SK-N-SH (cell line): ENCODE measurements around the gene FA2H. TPM values are rescaled to one million over a fixed set of nuclear protein-coding genes. Genes with fewer than 3 reads are reported as not detected.

ENCODE experiments used
- CTCF ChIA-PET: fragments of 300-600, 350-600 bp; formaldehyde crosslinking; extraction: SDS; loops from one replicate; lab custom pipeline; 2021; lab: Yijun Ruan, JAX
- POLR2A ChIA-PET: fragments of 350-600 bp; sonication (Branson Sonifier 250); formaldehyde crosslinking; extraction: SDS; loops from one replicate; lab custom pipeline; 2020; ENCODE audit warnings: antibody characterized with exemption, inconsistent platforms; lab: Yijun Ruan, JAX
- DNase-seq: peaks from one replicate; pipeline ENCODE4 v3.0.0; 2012
- H2AFZ ChIP-seq: fragments of 200-600 bp; sonication (generic); 2 replicates; pipeline ENCODE4 v1.8.1; 2016; ENCODE audit warnings: antibody characterized with exemption, mild to moderate bottlenecking, low read depth
- H3F3A ChIP-seq: fragments of 200-600 bp; sonication (generic); replicated peaks from 2 replicates; pipeline ENCODE3; 2016; ENCODE audit warnings: antibody characterized with exemption, mild to moderate bottlenecking; ENCODE audit not compliant: insufficient read depth
- H3K27ac ChIP-seq, 2 experiments: fragments of 200-500 bp in 1 of 2; fragments of 200-600 bp in 1 of 2; sonication (Bioruptor generic) in 1 of 2; sonication (generic), shearing (Covaris generic) in 1 of 2; 2 replicates each; pipeline versions ENCODE4 v1.5.1 to v1.6.1; 2014 to 2016; ENCODE audit warnings: low read depth in 2 of 2, inconsistent platforms in 1 of 2, low read length in 1 of 2, mild to moderate bottlenecking in 1 of 2, mixed read lengths in 1 of 2
- H3K27me3 ChIP-seq: fragments of 200-600 bp; sonication (generic), shearing (Covaris generic); 2 replicates; pipeline ENCODE4 v1.6.1; 2016; ENCODE audit warnings: mixed run types; ENCODE audit not compliant: insufficient read depth
- H3K36me3 ChIP-seq, 2 experiments: fragments of 200-500 bp in 1 of 2; fragments of 200-600 bp in 1 of 2; sonication (Bioruptor generic) in 1 of 2; sonication (generic) in 1 of 2; replicated peaks in 1 of 2; 2 replicates each; pipeline versions ENCODE3 to v1.5.1; 2014 to 2016; ENCODE audit warnings: low read length in 1 of 2, mild to moderate bottlenecking in 1 of 2; ENCODE audit not compliant: insufficient read depth in 2 of 2, control insufficient read depth in 1 of 2
- H3K4me1 ChIP-seq, 2 experiments: fragments of 200-500 bp in 1 of 2; fragments of 200-600 bp in 1 of 2; sonication (Bioruptor generic) in 1 of 2; sonication (generic), shearing (Covaris generic) in 1 of 2; 2 replicates each; pipeline versions ENCODE4 v1.5.1 to v1.6.1; 2014 to 2016; ENCODE audit warnings: low read depth in 1 of 2, low read length in 1 of 2, mixed run types in 1 of 2; ENCODE audit not compliant: insufficient read depth in 2 of 2, control insufficient read depth in 1 of 2
- H3K4me2 ChIP-seq: fragments of 200-600 bp; sonication (generic), shearing (Covaris generic); 2 replicates; pipeline ENCODE4 v1.6.1; 2017; ENCODE audit warnings: mixed run types
- H3K4me3 ChIP-seq, 2 experiments: fragments of 200-500 bp in 1 of 2; fragments of 200-600 bp in 1 of 2; sonication (Bioruptor generic) in 1 of 2; sonication (generic), shearing (Covaris generic) in 1 of 2; 2 replicates each; pipeline versions ENCODE4 v1.5.1 to v1.8.1; 2014 to 2016; ENCODE audit warnings: low read depth in 2 of 2, inconsistent platforms in 1 of 2, low read length in 1 of 2, mild to moderate bottlenecking in 1 of 2, mixed read lengths in 1 of 2, moderate library complexity in 1 of 2
- H3K79me2 ChIP-seq: fragments of 200-600 bp; sonication (generic); 2 replicates; pipeline ENCODE4 v1.8.1; 2017; ENCODE audit warnings: mild to moderate bottlenecking; ENCODE audit not compliant: insufficient read depth
- H3K9ac ChIP-seq: fragments of 200-600 bp; sonication (generic); 2 replicates; pipeline ENCODE4 v1.6.1; 2017; ENCODE audit warnings: mixed run types
- H3K9me2 ChIP-seq: fragments of 200-600 bp; sonication (generic); 2 replicates; pipeline ENCODE4 v1.6.1; 2017; ENCODE audit warnings: mixed run types
- H3K9me3 ChIP-seq: fragments of 200-600 bp; sonication (generic); 2 replicates; pipeline ENCODE4 v1.6.1; 2017; ENCODE audit warnings: mixed run types, mild to moderate bottlenecking, moderate library complexity
- H4K20me1 ChIP-seq: fragments of 200-600 bp; sonication (generic); 2 replicates; pipeline ENCODE4 v1.6.1; 2017; ENCODE audit warnings: mild to moderate bottlenecking, mixed run types; ENCODE audit not compliant: insufficient read depth
- ELF1 ChIP-seq: IDR thresholded peaks from 2 replicates; pipeline ENCODE4 v1.4.0; 2012
- MXI1 ChIP-seq: IDR thresholded peaks from 2 replicates; pipeline ENCODE4 v1.6.1; 2012; ENCODE audit warnings: mild to moderate bottlenecking, low read depth, low read length, improper control_type of control experiment
- RFX5 ChIP-seq: IDR thresholded peaks from 2 replicates; pipeline ENCODE4 v1.6.1; 2012; ENCODE audit warnings: mild to moderate bottlenecking, improper control_type of control experiment, low read length
- WGBS: methylation state at CpG from one replicate; pipeline ENCODE4 v1.1.6; 2017; ENCODE audit warnings: low lambda C conversion rate; 5-methylcytosine and 5-hydroxymethylcytosine counted together
- polyA plus RNA-seq, 3 experiments: library from polyadenylated mRNA; depleted of rRNA; stranded (reverse); fragments of >200 nt; gene quantifications; 2 replicates each; pipeline ENCODE4 v1.2.3, GENCODE V29; 2012
- TF ChIP-seq, protein P1 (sequence below): IDR thresholded peaks from 2 replicates; pipeline ENCODE4 v1.6.1; 2012; ENCODE audit warnings: mild to moderate bottlenecking, low read depth, low read length, moderate library complexity
- TF ChIP-seq, protein P2 (sequence below): IDR thresholded peaks from 2 replicates; pipeline ENCODE4 v1.4.0; 2012; ENCODE audit warnings: low read depth, borderline replicate concordance
- TF ChIP-seq, protein P3 (sequence below): IDR thresholded peaks from 2 replicates; pipeline ENCODE4; 2012

FA2H gene
- polyA plus RNA-seq, 1 of the 3 experiments (the other 2 are of a cell fraction), result not detected

DNA sequence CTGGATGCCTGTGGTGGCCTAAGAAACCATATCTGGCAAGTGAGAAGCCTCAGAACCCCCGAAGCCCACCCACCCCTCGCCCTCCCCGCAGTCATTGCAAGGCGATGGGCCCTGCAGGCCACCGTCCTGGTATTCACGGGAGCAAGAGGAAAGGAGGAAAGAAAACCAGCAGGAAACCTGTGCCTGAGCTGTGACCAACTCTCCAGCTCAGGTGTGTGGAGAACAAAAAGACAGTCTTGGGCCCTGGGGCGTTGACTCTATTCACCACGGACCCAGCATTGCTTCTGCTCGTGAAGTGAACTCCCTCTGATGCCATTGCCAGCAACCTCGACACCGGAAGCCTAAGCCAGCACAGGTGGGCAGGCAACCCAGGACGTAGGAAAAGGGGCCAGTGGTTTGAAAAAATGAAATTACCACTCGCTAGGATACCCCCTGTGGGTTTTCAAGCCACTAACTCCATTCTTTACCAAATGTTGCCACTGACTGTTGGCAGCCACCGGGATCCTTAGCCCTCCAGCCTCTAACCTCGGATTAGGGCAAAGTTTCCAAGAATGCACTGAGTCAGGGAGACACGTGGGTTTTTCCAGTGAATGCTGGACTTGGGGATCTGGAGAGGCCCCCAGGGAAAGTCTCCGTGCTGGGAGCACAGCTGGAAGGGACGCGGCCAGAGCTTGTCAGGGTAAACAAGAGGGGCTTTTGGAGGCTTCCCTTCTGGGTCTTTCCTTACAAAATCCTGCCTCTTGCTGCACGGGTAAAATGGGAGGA, 25.1 kb downstream of the FA2H start:
- WGBS, result 49% methylated on average over 20 of the region's 20 CpGs
- CTCF ChIA-PET, result interaction anchor here (1.1 to 1.3 kb wide), 3 partner anchors 11 to 113 kb away, joined by 4 to 6 read pairs (median 5); no protein-coding TSS in a partner anchor

DNA sequence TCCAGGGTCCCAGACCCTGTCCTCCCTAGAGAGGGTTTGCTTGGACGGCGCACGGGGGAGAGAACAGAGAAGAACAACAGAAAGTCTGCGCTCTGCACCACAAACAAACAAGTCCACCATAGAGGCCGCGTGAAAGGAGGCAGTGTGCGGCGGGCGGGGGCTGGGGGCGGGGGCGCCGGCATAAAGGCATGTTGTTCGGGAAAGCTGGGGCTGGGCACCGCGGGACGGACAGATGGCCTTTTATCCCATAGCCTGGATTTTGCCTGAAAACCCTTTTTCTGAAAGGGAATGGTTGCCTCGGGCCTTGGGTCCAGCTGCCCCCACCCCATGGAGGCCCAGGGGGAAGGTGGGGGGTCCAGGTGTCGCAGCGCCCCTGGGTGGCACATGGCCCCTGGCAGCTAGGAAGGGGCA, 26.0 kb downstream of the FA2H start:
- no peak for DNase-seq
- no peaks in the 10 kb centered on the region for H3K79me2 ChIP-seq
- H3K36me3 ChIP-seq, result no peaks in the 10 kb centered on the region
- H3K9me2 ChIP-seq, result no peaks in the 10 kb centered on the region
- no peak overlapping the region for H3K4me3 ChIP-seq
- no peak overlapping the region for H3K4me2 ChIP-seq
- TF ChIP-seq, protein P1, sequence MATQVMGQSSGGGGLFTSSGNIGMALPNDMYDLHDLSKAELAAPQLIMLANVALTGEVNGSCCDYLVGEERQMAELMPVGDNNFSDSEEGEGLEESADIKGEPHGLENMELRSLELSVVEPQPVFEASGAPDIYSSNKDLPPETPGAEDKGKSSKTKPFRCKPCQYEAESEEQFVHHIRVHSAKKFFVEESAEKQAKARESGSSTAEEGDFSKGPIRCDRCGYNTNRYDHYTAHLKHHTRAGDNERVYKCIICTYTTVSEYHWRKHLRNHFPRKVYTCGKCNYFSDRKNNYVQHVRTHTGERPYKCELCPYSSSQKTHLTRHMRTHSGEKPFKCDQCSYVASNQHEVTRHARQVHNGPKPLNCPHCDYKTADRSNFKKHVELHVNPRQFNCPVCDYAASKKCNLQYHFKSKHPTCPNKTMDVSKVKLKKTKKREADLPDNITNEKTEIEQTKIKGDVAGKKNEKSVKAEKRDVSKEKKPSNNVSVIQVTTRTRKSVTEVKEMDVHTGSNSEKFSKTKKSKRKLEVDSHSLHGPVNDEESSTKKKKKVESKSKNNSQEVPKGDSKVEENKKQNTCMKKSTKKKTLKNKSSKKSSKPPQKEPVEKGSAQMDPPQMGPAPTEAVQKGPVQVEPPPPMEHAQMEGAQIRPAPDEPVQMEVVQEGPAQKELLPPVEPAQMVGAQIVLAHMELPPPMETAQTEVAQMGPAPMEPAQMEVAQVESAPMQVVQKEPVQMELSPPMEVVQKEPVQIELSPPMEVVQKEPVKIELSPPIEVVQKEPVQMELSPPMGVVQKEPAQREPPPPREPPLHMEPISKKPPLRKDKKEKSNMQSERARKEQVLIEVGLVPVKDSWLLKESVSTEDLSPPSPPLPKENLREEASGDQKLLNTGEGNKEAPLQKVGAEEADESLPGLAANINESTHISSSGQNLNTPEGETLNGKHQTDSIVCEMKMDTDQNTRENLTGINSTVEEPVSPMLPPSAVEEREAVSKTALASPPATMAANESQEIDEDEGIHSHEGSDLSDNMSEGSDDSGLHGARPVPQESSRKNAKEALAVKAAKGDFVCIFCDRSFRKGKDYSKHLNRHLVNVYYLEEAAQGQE, result no peak
- TF ChIP-seq RFX5 (no peak), ELF1 (no peak), MXI1 (no peak)
- TF ChIP-seq, protein P2, sequence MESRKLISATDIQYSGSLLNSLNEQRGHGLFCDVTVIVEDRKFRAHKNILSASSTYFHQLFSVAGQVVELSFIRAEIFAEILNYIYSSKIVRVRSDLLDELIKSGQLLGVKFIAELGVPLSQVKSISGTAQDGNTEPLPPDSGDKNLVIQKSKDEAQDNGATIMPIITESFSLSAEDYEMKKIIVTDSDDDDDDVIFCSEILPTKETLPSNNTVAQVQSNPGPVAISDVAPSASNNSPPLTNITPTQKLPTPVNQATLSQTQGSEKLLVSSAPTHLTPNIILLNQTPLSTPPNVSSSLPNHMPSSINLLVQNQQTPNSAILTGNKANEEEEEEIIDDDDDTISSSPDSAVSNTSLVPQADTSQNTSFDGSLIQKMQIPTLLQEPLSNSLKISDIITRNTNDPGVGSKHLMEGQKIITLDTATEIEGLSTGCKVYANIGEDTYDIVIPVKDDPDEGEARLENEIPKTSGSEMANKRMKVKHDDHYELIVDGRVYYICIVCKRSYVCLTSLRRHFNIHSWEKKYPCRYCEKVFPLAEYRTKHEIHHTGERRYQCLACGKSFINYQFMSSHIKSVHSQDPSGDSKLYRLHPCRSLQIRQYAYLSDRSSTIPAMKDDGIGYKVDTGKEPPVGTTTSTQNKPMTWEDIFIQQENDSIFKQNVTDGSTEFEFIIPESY, result no peak
- TF ChIP-seq, protein P3, sequence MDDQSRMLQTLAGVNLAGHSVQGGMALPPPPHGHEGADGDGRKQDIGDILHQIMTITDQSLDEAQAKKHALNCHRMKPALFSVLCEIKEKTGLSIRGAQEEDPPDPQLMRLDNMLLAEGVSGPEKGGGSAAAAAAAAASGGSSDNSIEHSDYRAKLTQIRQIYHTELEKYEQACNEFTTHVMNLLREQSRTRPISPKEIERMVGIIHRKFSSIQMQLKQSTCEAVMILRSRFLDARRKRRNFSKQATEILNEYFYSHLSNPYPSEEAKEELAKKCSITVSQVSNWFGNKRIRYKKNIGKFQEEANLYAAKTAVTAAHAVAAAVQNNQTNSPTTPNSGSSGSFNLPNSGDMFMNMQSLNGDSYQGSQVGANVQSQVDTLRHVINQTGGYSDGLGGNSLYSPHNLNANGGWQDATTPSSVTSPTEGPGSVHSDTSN, result no peak
- H3F3A ChIP-seq, result no peaks in the 10 kb centered on the region
- no peaks in the 10 kb centered on the region for H3K27me3 ChIP-seq
- 87% methylated on average over 17 of the region's 19 CpGs for WGBS
- H4K20me1 ChIP-seq, result no peaks in the 10 kb centered on the region
- no peaks in the 10 kb centered on the region; a peak in 1 of 4 replicates for H3K4me1 ChIP-seq
- H3K27ac ChIP-seq, result no peak overlapping the region
- H2AFZ ChIP-seq, result no peak overlapping the region
- H3K9me3 ChIP-seq, result no peaks in the 10 kb centered on the region
- ChIA-PET CTCF (interaction anchor here (1.1 to 1.3 kb wide), 3 partner anchors 10 to 114 kb away, joined by 4 to 6 read pairs (median 5); no protein-coding TSS in a partner anchor), POLR2A (no interaction called here)
- H3K9ac ChIP-seq, result no peak overlapping the region

More for the DNA sequence above, 25.1 kb downstream of the FA2H start:
- H2AFZ ChIP-seq, result no peak overlapping the region
- H3K4me1 ChIP-seq, result no peaks in the 10 kb centered on the region
- H3K27ac ChIP-seq, result no peak overlapping the region
- H3F3A ChIP-seq, result no peaks in the 10 kb centered on the region
- no peaks in the 10 kb centered on the region for H4K20me1 ChIP-seq
- no peak overlapping the region for H3K4me2 ChIP-seq
- no peaks in the 10 kb centered on the region for H3K27me3 ChIP-seq
- no peak for DNase-seq
- TF ChIP-seq, protein P2, result no peak
- TF ChIP-seq, all 33 proteins: peak for 0
- H3K9me2 ChIP-seq, result no peaks in the 10 kb centered on the region
- POLR2A ChIA-PET, result no interaction called here
- no peak overlapping the region for H3K4me3 ChIP-seq
- no peaks in the 10 kb centered on the region for H3K36me3 ChIP-seq
- H3K9ac ChIP-seq, result no peak overlapping the region
- no peaks in the 10 kb centered on the region for H3K79me2 ChIP-seq
- no peaks in the 10 kb centered on the region for H3K9me3 ChIP-seq
